SH-SY5Y (cell line): ENCODE measurements around the gene MFSD12.

Experiments
- GATA2 ChIP-seq: IDR thresholded peaks from 2 replicates; pipeline ENCODE4 v1.6.1; 2011; ENCODE audit warnings: mild to moderate bottlenecking, low read depth, low read length
- GATA3 ChIP-seq: IDR thresholded peaks from 2 replicates; pipeline ENCODE4 v1.6.1; 2011; ENCODE audit warnings: low read depth, mild to moderate bottlenecking, low read length, moderate library complexity

DNA sequence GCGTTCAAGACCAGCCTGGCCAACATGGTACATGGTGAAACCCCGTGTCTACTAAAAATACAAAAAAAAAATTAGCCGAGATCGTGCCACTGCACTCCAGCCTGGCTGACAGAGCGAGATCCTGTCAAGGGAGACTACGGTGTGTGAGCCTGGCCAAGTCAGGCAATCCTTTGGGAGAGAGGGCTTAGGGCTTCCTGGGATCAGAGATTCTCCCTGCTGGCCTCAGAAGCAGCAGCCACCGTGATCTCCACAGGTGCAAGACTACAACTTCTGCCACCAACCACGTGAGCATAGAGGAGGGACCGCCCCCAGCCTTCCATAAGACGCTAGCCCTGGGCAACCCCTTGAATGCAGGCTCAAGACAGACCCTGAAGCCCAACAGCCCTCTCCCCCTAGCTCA is 7.6 kb downstream of the MFSD12 start:
- no peak for TF ChIP-seq GATA2
- no peak for TF ChIP-seq GATA3
